A673 (cell line): ENCODE results near the gene USPL1. TPM values are rescaled to one million over a fixed set of nuclear protein-coding genes. Genes with fewer than 3 reads are reported as not detected.

Experiments
- BruUV-seq: library from RNA; stranded (reverse); fragments of 400-500 nt; replicated peaks from 2 replicates; lab custom pipeline; 2021; lab: Mats Ljungman, UMichigan
- CTCF ChIA-PET: fragments of 300-600 bp; sonication (Branson Sonifier 250); formaldehyde crosslinking; loops from one replicate; lab custom pipeline; 2022; ENCODE audit warnings: antibody characterized with exemption; lab: Charles Lee
- POLR2A ChIA-PET: fragments of 300-600 bp; sonication (Branson Sonifier 250); formaldehyde crosslinking; loops from one replicate; lab custom pipeline; 2022; ENCODE audit warnings: antibody characterized with exemption; ENCODE audit not compliant: low non-redundant PET; lab: Charles Lee
- DNase-seq: peaks from one replicate; pipeline ENCODE4 v3.0.0-alpha.2; 2015; ENCODE audit warnings: low spot score
- H3K27ac ChIP-seq: fragments of 200-600 bp; sonication (generic); 2 replicates; pipeline ENCODE4 v1.5.1; 2016; ENCODE audit warnings: mixed run types, low read depth, mild to moderate bottlenecking, mixed read lengths, antibody characterized with exemption, low read length; ENCODE audit not compliant: poor library complexity, severe bottlenecking
- H3K27me3 ChIP-seq: fragments of 200-600 bp; sonication (generic); replicated peaks from 2 replicates; pipeline ENCODE4 v1.6.1; 2017; ENCODE audit warnings: mixed run types, low read depth, mild to moderate bottlenecking, mixed read lengths, antibody characterized with exemption, low read length; ENCODE audit not compliant: insufficient read depth, poor library complexity
- H3K36me3 ChIP-seq: fragments of 200-600 bp; sonication (generic); 2 replicates; pipeline ENCODE4 v1.6.1; 2016; ENCODE audit warnings: mixed run types, mild to moderate bottlenecking, mixed read lengths, antibody characterized with exemption, low read length; ENCODE audit not compliant: insufficient read depth, poor library complexity, severe bottlenecking
- H3K4me1 ChIP-seq: fragments of 200-600 bp; sonication (generic); 2 replicates; pipeline ENCODE4 v1.6.1; 2017; ENCODE audit warnings: mixed run types, mild to moderate bottlenecking, mixed read lengths, antibody characterized with exemption, low read length; ENCODE audit not compliant: insufficient read depth, poor library complexity, severe bottlenecking
- H3K4me3 ChIP-seq: fragments of 200-600 bp; sonication (generic); 2 replicates; pipeline ENCODE4 v1.5.1; 2016; ENCODE audit warnings: low read depth, mixed run types, mild to moderate bottlenecking, mixed read lengths, low read length; ENCODE audit not compliant: poor library complexity, severe bottlenecking
- H3K9me3 ChIP-seq: fragments of 200-600 bp; sonication (generic); 2 replicates; pipeline ENCODE4 v1.6.1; 2016; ENCODE audit warnings: mixed run types, low read depth, mild to moderate bottlenecking, mixed read lengths, antibody characterized with exemption, low read length; ENCODE audit not compliant: poor library complexity, severe bottlenecking
- CTCF ChIP-seq: fragments of 300-800, 200-600 bp; sonication (generic); conservative IDR thresholded peaks from 2 replicates; pipeline ENCODE4 v1.5.1; 2017; ENCODE audit warnings: low read depth, mild to moderate bottlenecking, antibody characterized with exemption, low read length, moderate library complexity, mixed read lengths
- EZH2 ChIP-seq: fragments of 200-600 bp; sonication (generic); IDR thresholded peaks from 2 replicates; pipeline ENCODE4 v1.6.1; 2017; ENCODE audit warnings: borderline replicate concordance, low read depth, mild to moderate bottlenecking, mixed read lengths, antibody characterized with exemption, low read length; ENCODE audit not compliant: poor library complexity, severe bottlenecking
- intact Hi-C: fragments of 100-400 bp; cut with micrococcal nuclease; formaldehyde crosslinking; loops from one replicate; pipeline ENCODE4 v1.10.0; 2022; ENCODE audit not compliant: unreplicated experiment
- total RNA-seq: library from RNA; stranded (reverse); gene quantifications from 2 replicates; pipeline ENCODE4 v1.2.3, GENCODE V29; 2021

USPL1 gene
- total RNA-seq, 1 experiment from 2014 or later = 28.5 TPM

GRCh38 chr13:30685987-30686386, 68.3 kb downstream of the USPL1 start:
- Histone ChIP-seq H3K36me3 (no peaks in the 10 kb centered on the region), H3K9me3 (no peaks in the 10 kb centered on the region), H3K27ac (no peak overlapping the region), H3K27me3 (no peaks in the 10 kb centered on the region), H3K4me1 (no peaks in the 10 kb centered on the region), H3K4me3 (no peak overlapping the region)
- TF ChIP-seq CTCF = no peak
- no peak for TF ChIP-seq EZH2
- intact Hi-C loops = no loop called here
- POLR2A ChIA-PET = no interaction called here
- no TSS peak for BruUV-seq
- CTCF ChIA-PET = no interaction called here
- DNase-seq = no peak

- no TSS peak for BruUV-seq
- ChIA-PET POLR2A (no interaction called here), CTCF (no interaction called here)
- H3K36me3 ChIP-seq = no peaks in the 10 kb centered on the region
- H3K27ac ChIP-seq = no peak overlapping the region
- intact Hi-C loops = no loop called here
- H3K4me1 ChIP-seq = no peaks in the 10 kb centered on the region
- no peaks in the 10 kb centered on the region for H3K9me3 ChIP-seq
- TF ChIP-seq EZH2 (no peak), CTCF (no peak)
- no peak overlapping the region for H3K4me3 ChIP-seq
- DNase-seq = no peak
- H3K27me3 ChIP-seq = no peaks in the 10 kb centered on the region
These were observed 69.9 kb downstream of the USPL1 start for GRCh38 chr13:30687601-30688000.

DNA sequence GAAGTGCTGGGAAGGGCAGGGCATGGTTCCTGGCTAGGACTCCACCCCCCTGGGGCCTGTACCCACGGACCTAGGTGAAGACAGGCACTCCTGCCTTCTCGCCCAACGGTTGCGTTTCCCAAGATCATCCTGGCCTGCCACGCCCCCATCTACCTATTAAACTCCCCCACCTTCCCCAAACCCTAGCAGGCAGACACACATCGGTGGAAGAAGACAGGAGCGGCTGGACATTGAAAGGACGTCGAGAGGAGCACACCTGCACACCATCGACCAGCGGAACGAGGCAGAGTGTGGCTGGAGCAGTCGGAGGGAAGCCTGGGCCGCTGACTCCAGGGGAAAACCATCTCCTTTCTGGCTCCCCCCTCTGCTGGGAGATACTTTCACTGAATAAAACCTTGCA, 72.0 kb downstream of the USPL1 start:
- H3K9me3 ChIP-seq = no peaks in the 10 kb centered on the region
- no peak overlapping the region for H3K4me3 ChIP-seq
- intact Hi-C loops = no loop called here
- ChIA-PET CTCF (no interaction called here), POLR2A (interaction anchor here (0.6 kb wide), 1 partner anchor 24 kb away, joined by 10 read pairs; no protein-coding TSS in a partner anchor)
- no peaks in the 10 kb centered on the region for H3K36me3 ChIP-seq
- DNase-seq = no peak
- BruUV-seq = no TSS peak
- H3K27me3 ChIP-seq = no peaks in the 10 kb centered on the region
- TF ChIP-seq CTCF = no peak
- TF ChIP-seq EZH2 = no peak
- no peak overlapping the region for H3K27ac ChIP-seq
- H3K4me1 ChIP-seq = no peaks in the 10 kb centered on the region
